ENCODE results near the gene KIAA0513. TPM values are rescaled to one million over a fixed set of nuclear protein-coding genes. Genes with fewer than 3 reads are reported as not detected.
A peak's percentile ranks its signal among the peaks of the same experiment; 100 is the strongest.

KIAA0513 gene
- total RNA-seq = 7.5 and 20.3 TPM in 2 replicates

- peak; percentile 68 for DNase-seq (ENCODE audit: low read depth)
Observed at GRCh38 chr16:85027349-85027957, at the start of gene KIAA0513. KIAA0513 (plus strand) TSS chr16:85027795; CDS start chr16:85067072, 39,277 bp downstream.

- no peak for DNase-seq (ENCODE audit: low read depth)
Observed at GRCh38 chr16:84979516-84979915, 48.1 kb upstream of the KIAA0513 start.

- no peak for DNase-seq (ENCODE audit: low read depth)
Observed at GRCh38 chr16:84982434-84982833, 45.2 kb upstream of the KIAA0513 start.

- peak; percentile 85 for DNase-seq (ENCODE audit: low read depth)
Observed at GRCh38 chr16:84985079-84986065, 42.2 kb upstream of the KIAA0513 start.

GRCh38 chr16:84986102-84986501, 41.5 kb upstream of the KIAA0513 start:
- DNase-seq (ENCODE audit: low read depth) = no peak

GRCh38 chr16:84986879-84987278, 40.7 kb upstream of the KIAA0513 start:
- DNase-seq (ENCODE audit: low read depth) = no peak

- DNase-seq (ENCODE audit: low read depth) = no peak
Observed at GRCh38 chr16:84988328-84989080, 39.1 kb upstream of the KIAA0513 start.

- DNase-seq (ENCODE audit: low read depth) = no peak
Observed at GRCh38 chr16:84989749-84990620, 37.6 kb upstream of the KIAA0513 start.

- no peak for DNase-seq (ENCODE audit: low read depth)
Observed at GRCh38 chr16:84990782-84991181, 36.8 kb upstream of the KIAA0513 start.

GRCh38 chr16:84992717-84993075, 34.9 kb upstream of the KIAA0513 start:
- no peak for DNase-seq (ENCODE audit: low read depth)

- DNase-seq (ENCODE audit: low read depth) = no peak
Observed at GRCh38 chr16:84993926-84994325, 33.7 kb upstream of the KIAA0513 start.

GRCh38 chr16:84995663-84996062, 31.9 kb upstream of the KIAA0513 start:
- DNase-seq (ENCODE audit: low read depth) = no peak

- no peak for DNase-seq (ENCODE audit: low read depth)
Observed at GRCh38 chr16:84996365-84996764, 31.2 kb upstream of the KIAA0513 start.

- DNase-seq (ENCODE audit: low read depth) = peak; percentile 55
Observed at GRCh38 chr16:84999200-84999599, 28.4 kb upstream of the KIAA0513 start.

- DNase-seq (ENCODE audit: low read depth) = no peak
Observed at GRCh38 chr16:84999857-85000480, 27.6 kb upstream of the KIAA0513 start.

GRCh38 chr16:85002099-85002541, 25.5 kb upstream of the KIAA0513 start:
- DNase-seq (ENCODE audit: low read depth) = no peak

GRCh38 chr16:85002608-85003007, 25.0 kb upstream of the KIAA0513 start:
- DNase-seq (ENCODE audit: low read depth) = no peak

GRCh38 chr16:85003076-85003475, 24.5 kb upstream of the KIAA0513 start:
- DNase-seq (ENCODE audit: low read depth) = no peak

- no peak for DNase-seq (ENCODE audit: low read depth)
Observed at GRCh38 chr16:85003725-85004586, 23.6 kb upstream of the KIAA0513 start.

Data from renal cortical epithelial cell (primary cell).